Loucy (cell line): ENCODE results near the gene UMODL1.

Experiments used
- EZH2phosphoT487 ChIP-seq: fragments of 200-600 bp; IDR thresholded peaks from 2 replicates; pipeline ENCODE4 v1.6.1; 2018; ENCODE audit warnings: antibody characterized with exemption, mild to moderate bottlenecking, moderate library complexity, borderline replicate concordance
- TF ChIP-seq, protein P1 (sequence below): fragments of 200-600 bp; sonication (generic); conservative IDR thresholded peaks from 2 replicates; pipeline ENCODE4 v1.5.1; 2014; ENCODE audit warnings: mild to moderate bottlenecking, antibody characterized with exemption, low read length

DNA sequence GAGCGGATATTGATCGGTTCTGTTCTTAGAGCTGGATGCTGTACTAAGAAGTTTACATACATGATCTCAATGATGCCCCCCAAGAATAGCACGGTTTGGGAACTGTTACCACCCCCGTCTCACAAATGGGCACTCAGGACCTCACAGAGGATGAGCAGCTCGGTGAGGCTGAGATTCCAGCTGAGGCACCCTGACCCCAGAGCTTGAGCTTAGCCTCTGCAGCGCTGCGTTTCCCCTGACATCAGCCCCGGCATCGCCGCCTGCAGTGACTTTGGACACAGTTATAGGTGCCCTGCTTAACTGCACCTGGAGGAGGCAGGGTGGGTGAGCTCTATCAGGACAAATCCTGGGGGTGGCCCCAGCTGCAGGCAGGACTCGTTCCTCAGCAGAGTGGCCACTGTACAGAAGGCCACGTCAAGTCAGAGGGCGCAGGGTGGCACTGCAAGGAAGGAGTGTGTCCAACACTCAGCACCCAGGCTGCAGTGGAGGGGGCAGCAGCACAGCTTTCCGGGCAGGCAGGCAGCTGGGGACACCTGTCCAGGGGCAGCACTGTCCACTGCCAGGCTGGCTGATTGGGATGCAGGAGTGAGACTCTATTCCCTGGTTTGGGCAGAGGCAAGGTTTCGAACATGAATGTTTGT lies 82.0 kb downstream of the UMODL1 start:
- TF ChIP-seq, protein P1, sequence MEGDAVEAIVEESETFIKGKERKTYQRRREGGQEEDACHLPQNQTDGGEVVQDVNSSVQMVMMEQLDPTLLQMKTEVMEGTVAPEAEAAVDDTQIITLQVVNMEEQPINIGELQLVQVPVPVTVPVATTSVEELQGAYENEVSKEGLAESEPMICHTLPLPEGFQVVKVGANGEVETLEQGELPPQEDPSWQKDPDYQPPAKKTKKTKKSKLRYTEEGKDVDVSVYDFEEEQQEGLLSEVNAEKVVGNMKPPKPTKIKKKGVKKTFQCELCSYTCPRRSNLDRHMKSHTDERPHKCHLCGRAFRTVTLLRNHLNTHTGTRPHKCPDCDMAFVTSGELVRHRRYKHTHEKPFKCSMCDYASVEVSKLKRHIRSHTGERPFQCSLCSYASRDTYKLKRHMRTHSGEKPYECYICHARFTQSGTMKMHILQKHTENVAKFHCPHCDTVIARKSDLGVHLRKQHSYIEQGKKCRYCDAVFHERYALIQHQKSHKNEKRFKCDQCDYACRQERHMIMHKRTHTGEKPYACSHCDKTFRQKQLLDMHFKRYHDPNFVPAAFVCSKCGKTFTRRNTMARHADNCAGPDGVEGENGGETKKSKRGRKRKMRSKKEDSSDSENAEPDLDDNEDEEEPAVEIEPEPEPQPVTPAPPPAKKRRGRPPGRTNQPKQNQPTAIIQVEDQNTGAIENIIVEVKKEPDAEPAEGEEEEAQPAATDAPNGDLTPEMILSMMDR: no peak
- no peak for TF ChIP-seq EZH2phosphoT487
